H1 (cell line): Measurements from ENCODE around the gene C4orf46. TPM values are rescaled to one million over a fixed set of nuclear protein-coding genes. Genes with fewer than 3 reads are reported as not detected.

ENCODE experiments used
- BRCA1 ChIP-seq: IDR thresholded peaks from 2 replicates; pipeline ENCODE4 v1.6.1; 2012; ENCODE audit warnings: low read depth, low read length, improper control_type of control experiment
- JUN ChIP-seq: IDR thresholded peaks from 2 replicates; pipeline ENCODE4 v1.6.1; 2011; ENCODE audit warnings: low read depth, mild to moderate bottlenecking, improper control_type of control experiment, low read length
- RAD21 ChIP-seq, 2 experiments: IDR thresholded peaks in 1 of 2; conservative IDR thresholded peaks in 1 of 2; 2 replicates each; pipeline ENCODE4 v1.6.1; 2011; ENCODE audit warnings: low read depth in 2 of 2, low read length in 2 of 2, improper control_type of control experiment in 1 of 2, inconsistent platforms in 1 of 2, mild to moderate bottlenecking in 1 of 2, moderate library complexity in 1 of 2
- SIN3A ChIP-seq, 2 experiments: IDR thresholded peaks in 1 of 2; conservative IDR thresholded peaks in 1 of 2; 2 replicates each; pipeline ENCODE4 v1.6.1; 2011 to 2012; ENCODE audit warnings: low read length in 2 of 2, improper control_type of control experiment in 1 of 2, low read depth in 1 of 2, mild to moderate bottlenecking in 1 of 2
- polyA plus RNA-seq, 7 experiments: library from polyadenylated mRNA; depleted of rRNA in 3 of 7; stranded (reverse) in 5 of 7; unstranded in 2 of 7; fragments of >200 nt in 5 of 7; fragments of 200-250 nt in 2 of 7; gene quantifications; 1 replicate in 5 of 7; 2 replicates in 1 of 7; 4 replicates in 1 of 7; pipeline versions ENCODE4 v1.2.1 to v1.2.3, GENCODE V29; 2011 to 2013; ENCODE audit warnings: missing spikeins in 2 of 7, mixed read lengths in 2 of 7
- total RNA-seq: library from RNA; stranded (reverse); fragmentation: NEBNext Ultra II Directional; extraction: Animal tissue kit (Norgen Biotek cat#: 25700); gene quantifications from 2 replicates; pipeline ENCODE4 v1.2.1, GENCODE V29; 2021

C4orf46 gene
- total and polyA plus RNA-seq, 2 of the 8 experiments (the other 6 are each of a cell fraction or from before 2014, with no cell fraction given), result 19.8 to 28.6 TPM

- TF ChIP-seq RAD21 (IDR thresholded peaks at IDR 0.05 in 1 of 2, conservative IDR thresholded peaks at IDR 0.05 in 1 of 2; ENCODE audit: low read depth in 2 of 2, low read length in 2 of 2) (peak; percentile 21 to 33; a peak in 2 of 4 replicates), BRCA1 (peak; percentile 63; the same call in 1 of the 2 replicates), SIN3A (conservative IDR thresholded peaks at IDR 0.05 in 1 of 2, IDR thresholded peaks at IDR 0.05 in 1 of 2; ENCODE audit: low read depth in 1 of 2, low read length in 2 of 2) (peak; percentile 78; a peak in 2 of 4 replicates), JUN (0 out of 2 replicates have a peak, but pooled peaks have one; percentile 50)
Observed at GRCh38 chr4:158671915-158672806, 474 bp upstream of the C4orf46 start, which contains the start of gene ETFDH (continued).
